ENCODE measurements around the gene MAGI2.
"Not testable (repeated sequence)": the region's sequence is repeated elsewhere in the genome, so short reads cannot be mapped to it uniquely, and the experiment has no call there.

Gene MAGI2

GRCh38 chr7:78038465-78039080 is 1414.9 kb downstream of the MAGI2 start:
- DNase-seq (ENCODE audit: low spot score) = no peak

- DNase-seq (ENCODE audit: low spot score) = no peak
Measured at GRCh38 chr7:78037603-78038002, 1415.9 kb downstream of the MAGI2 start.

- no peak for DNase-seq (ENCODE audit: low spot score)
Measured at GRCh38 chr7:78033410-78033809, 1420.1 kb downstream of the MAGI2 start.

GRCh38 chr7:78026492-78026891 is 1427.0 kb downstream of the MAGI2 start:
- DNase-seq (ENCODE audit: low spot score) = no peak

GRCh38 chr7:78024591-78024990 is 1428.9 kb downstream of the MAGI2 start:
- no peak for DNase-seq (ENCODE audit: low spot score)

GRCh38 chr7:78023191-78023590 is 1430.3 kb downstream of the MAGI2 start:
- no peak for DNase-seq (ENCODE audit: low spot score)

GRCh38 chr7:78022165-78022564 is 1431.3 kb downstream of the MAGI2 start:
- DNase-seq (ENCODE audit: low spot score) = no peak

GRCh38 chr7:78020874-78021249 is 1432.6 kb downstream of the MAGI2 start:
- peak; percentile 24 for DNase-seq (ENCODE audit: low spot score)

GRCh38 chr7:78020136-78020873 is 1433.2 kb downstream of the MAGI2 start:
- peak; percentile 82 for DNase-seq (ENCODE audit: low spot score)

GRCh38 chr7:78019447-78020135 is 1433.9 kb downstream of the MAGI2 start:
- DNase-seq (ENCODE audit: low spot score) = peak; percentile 94

- DNase-seq (ENCODE audit: low spot score) = peak; percentile 74
Measured at GRCh38 chr7:78018641-78019446, 1434.6 kb downstream of the MAGI2 start.

GRCh38 chr7:78017591-78018100 is 1435.8 kb downstream of the MAGI2 start:
- no peak for DNase-seq (ENCODE audit: low spot score)

- no peak for DNase-seq (ENCODE audit: low spot score)
Measured at GRCh38 chr7:78015574-78016260, 1437.8 kb downstream of the MAGI2 start.

GRCh38 chr7:78014401-78014800 is 1439.1 kb downstream of the MAGI2 start:
- no peak for DNase-seq (ENCODE audit: low spot score)

GRCh38 chr7:78013386-78013785 is 1440.1 kb downstream of the MAGI2 start:
- DNase-seq (ENCODE audit: low spot score) = no peak

GRCh38 chr7:78011642-78012041 is 1441.8 kb downstream of the MAGI2 start:
- no peak for DNase-seq (ENCODE audit: low spot score)

- DNase-seq (ENCODE audit: low spot score) = no peak
Measured at GRCh38 chr7:78007231-78007630, 1446.2 kb downstream of the MAGI2 start.

GRCh38 chr7:78006063-78006755 is 1447.3 kb downstream of the MAGI2 start:
- no peak for DNase-seq (ENCODE audit: low spot score)

GRCh38 chr7:78002715-78003114 is 1450.8 kb downstream of the MAGI2 start:
- DNase-seq (ENCODE audit: low spot score) = no peak

GRCh38 chr7:78002021-78002420 is 1451.4 kb downstream of the MAGI2 start:
- no peak for DNase-seq (ENCODE audit: low spot score)

- not testable (repeated sequence) for DNase-seq (ENCODE audit: low spot score)
Measured at GRCh38 chr7:77999168-77999567, 1454.3 kb downstream of the MAGI2 start.

Data from AG20443 (cell line).